ENCODE results near the gene EFCAB13.
"Not testable (repeated sequence)": the region's sequence is repeated elsewhere in the genome, so short reads cannot be mapped to it uniquely, and the experiment has no call there.

Gene EFCAB13

GRCh38 chr17:47425887-47426635 is 102.3 kb downstream of the EFCAB13 start:
- DNase-seq (ENCODE audit: low read depth) = not testable (repeated sequence)

GRCh38 chr17:47427985-47428384 is 104.2 kb downstream of the EFCAB13 start:
- no peak for DNase-seq (ENCODE audit: low read depth)

GRCh38 chr17:47432240-47432639 is 108.5 kb downstream of the EFCAB13 start:
- not testable (repeated sequence) for DNase-seq (ENCODE audit: low read depth)

GRCh38 chr17:47465165-47465564 is 141.4 kb downstream of the EFCAB13 start:
- DNase-seq (ENCODE audit: low read depth) = no peak

GRCh38 chr17:47466976-47467375 is 143.2 kb downstream of the EFCAB13 start:
- DNase-seq (ENCODE audit: low read depth) = not testable (repeated sequence)

GRCh38 chr17:47470836-47471235 is 147.1 kb downstream of the EFCAB13 start:
- DNase-seq (ENCODE audit: low read depth) = no peak

GRCh38 chr17:47472073-47472472 is 148.3 kb downstream of the EFCAB13 start:
- DNase-seq (ENCODE audit: low read depth) = not testable (repeated sequence)
